K562 (cell line): ENCODE results near the gene POFUT2. TPM values are rescaled to one million over a fixed set of nuclear protein-coding genes. Genes with fewer than 3 reads are reported as not detected.

Source experiments
- ARID4B ChIP-seq: sonication (generic); formaldehyde crosslinking; IDR thresholded peaks from 2 replicates; pipeline ENCODE4 v1.8.0; 2022; ENCODE audit warnings: mild to moderate bottlenecking, missing genetic modification reagents
- BMI1 ChIP-seq: fragments of 150-350 bp; IDR thresholded peaks from 2 replicates; pipeline ENCODE4 v1.6.1; 2014; ENCODE audit warnings: low read length
- CCNT2 ChIP-seq: IDR thresholded peaks from 2 replicates; pipeline ENCODE4 v1.6.1; 2011; ENCODE audit warnings: borderline replicate concordance, low read depth, mild to moderate bottlenecking, moderate library complexity, mixed read lengths, low read length; ENCODE audit not compliant: insufficient read length; ENCODE audit errors: extremely low read depth
- DNMT1 ChIP-seq: fragments of 450-650 bp; IDR thresholded peaks from 2 replicates; pipeline ENCODE4 v1.6.1; 2016; ENCODE audit warnings: antibody characterized with exemption, mild to moderate bottlenecking
- MCM5 ChIP-seq: fragments of 450-650 bp; IDR thresholded peaks from 2 replicates; pipeline ENCODE4 v1.6.1; 2016; ENCODE audit warnings: low read depth
- MNT ChIP-seq, 2 experiments: fragments of 450-650 bp; conservative IDR thresholded peaks; 2 replicates each; pipeline ENCODE4 v1.6.1; 2017; ENCODE audit warnings: mild to moderate bottlenecking in 2 of 2, moderate library complexity in 2 of 2
- NCOA2 ChIP-seq, 2 experiments: fragments of 450-650 bp; IDR thresholded peaks; 2 replicates each; pipeline ENCODE4 v1.6.1; 2018; ENCODE audit warnings: mild to moderate bottlenecking in 2 of 2, moderate library complexity in 1 of 2; ENCODE audit not compliant: partially characterized antibody in 2 of 2
- NR0B1 ChIP-seq: fragments of 450-650 bp; IDR thresholded peaks from one replicate; pipeline ENCODE4 v1.6.1; 2018; ENCODE audit warnings: mild to moderate bottlenecking, moderate library complexity; ENCODE audit not compliant: partially characterized antibody
- PPARD ChIP-seq: fragments of 250-450 bp; sonication (Bioruptor Pico); IDR thresholded peaks from 2 replicates; pipeline ENCODE4 v1.8.0; 2022; ENCODE audit warnings: inconsistent platforms, mild to moderate bottlenecking, moderate library complexity
- SAFB ChIP-seq: fragments of 200-400 bp; formaldehyde crosslinking; IDR thresholded peaks from 2 replicates; pipeline ENCODE4 v1.6.1; 2017; ENCODE audit warnings: low read depth, low read length, borderline replicate concordance
- TBP ChIP-seq: optimal IDR thresholded peaks from 2 replicates; pipeline ENCODE3; 2011; ENCODE audit warnings: low read depth, low read length, improper control_type of control experiment
- TCF7 ChIP-seq: sonication (generic); IDR thresholded peaks from 2 replicates; pipeline ENCODE4 v1.6.1; 2016; ENCODE audit warnings: antibody characterized with exemption, borderline replicate concordance
- ZBTB2 ChIP-seq: fragments of 450-650 bp; IDR thresholded peaks from 2 replicates; pipeline ENCODE4 v1.6.1; 2016; ENCODE audit warnings: antibody characterized with exemption
- ZFX ChIP-seq: sonication (generic); formaldehyde crosslinking; IDR thresholded peaks from 2 replicates; pipeline ENCODE4 v1.8.0; 2022; ENCODE audit warnings: mild to moderate bottlenecking, missing genetic modification reagents, moderate library complexity
- ZNF639 ChIP-seq, 2 experiments: fragments of 200-800 bp in 1 of 2; sonication (Bioruptor generic) in 1 of 2; sonication (generic) in 1 of 2; formaldehyde crosslinking in 1 of 2; IDR thresholded peaks in 1 of 2; conservative IDR thresholded peaks in 1 of 2; 2 replicates each; pipeline versions ENCODE4 v1.5.0 to v1.6.1; 2016 to 2020; ENCODE audit warnings: missing compliant biosample characterization in 1 of 2, missing genetic modification characterization in 1 of 2, missing genetic modification reagents in 1 of 2
- ZNF830 ChIP-seq: fragments of 250-450 bp; sonication (Bioruptor Pico); IDR thresholded peaks from 2 replicates; pipeline ENCODE4 v1.5.0; 2021; ENCODE audit warnings: mild to moderate bottlenecking
- polyA plus RNA-seq, 8 experiments: library from polyadenylated mRNA; depleted of rRNA in 4 of 8; stranded (reverse) in 5 of 8; unstranded in 3 of 8; fragments of >200 nt; fragmentation: Nextera tagmentation in 2 of 8; fragmentation: Illumina TruSeq in 1 of 8; extraction: Ambion mirVana in 2 of 8; extraction: Trizol in 1 of 8; gene quantifications; 2 replicates each; pipeline versions ENCODE4 v1.2.1 to v1.2.3, GENCODE V29; 2011 to 2014; ENCODE audit warnings: inconsistent platforms in 1 of 8, missing spikeins in 1 of 8
- total RNA-seq, 7 experiments: library from RNA; depleted of rRNA in 6 of 7; stranded (reverse); fragments of >200 nt in 6 of 7; fragmentation: Illumina TruSeq in 2 of 7; extraction: Trizol in 2 of 7; gene quantifications; 2 replicates each; pipeline versions ENCODE4 v1.2.1 to v1.2.3, GENCODE V29; 2011 to 2021; ENCODE audit warnings: low replicate concordance in 1 of 7

POFUT2 gene
- total and polyA plus RNA-seq, 9 of the 15 experiments (the other 6 are each of a cell fraction or from before 2014, with no cell fraction given) = 1.1 to 24.2 (median 11.0) TPM

- no peak for TF ChIP-seq ZBTB2
- TF ChIP-seq ARID4B (CRISPR knock-in tag) = no peak
- no peak for TF ChIP-seq NR0B1
- peak; percentile 95 for TF ChIP-seq CCNT2
- TF ChIP-seq ZNF830 (CRISPR knock-in tag) = no peak
- TF ChIP-seq MCM5 = no peak
- TF ChIP-seq TCF7 = peak; percentile 85
- no peak for TF ChIP-seq NCOA2 (IDR thresholded peaks at IDR 0.05; ENCODE audit: partially characterized antibody in 2 of 2)
- no peak for TF ChIP-seq DNMT1
- peak in 1 of 2 experiments; percentile 50; a peak in 2 of 4 replicates for TF ChIP-seq MNT (conservative IDR thresholded peaks at IDR 0.05)
- TF ChIP-seq BMI1 = no peak
- no peak for TF ChIP-seq SAFB
- peak in 1 of 2 experiments; percentile 77; a peak in 2 of 4 replicates for TF ChIP-seq ZNF639 (CRISPR knock-in tag; conservative IDR thresholded peaks at IDR 0.05 in 1 of 2, IDR thresholded peaks at IDR 0.05 in 1 of 2)
- TF ChIP-seq PPARD (CRISPR knock-in tag) = no peak
- TF ChIP-seq TBP = no peak
- peak; percentile 60 for TF ChIP-seq ZFX (CRISPR knock-in tag)
Observed at GRCh38 chr21:45256912-45257672, 30.6 kb downstream of the POFUT2 start (continued).
